ENCODE results near the gene BARHL1.

Gene BARHL1

GRCh38 chr9:132591244-132591643 lies 8.8 kb downstream of the BARHL1 start:
- H3K27me3 ChIP-seq (ENCODE audit: insufficient read depth, low read depth), result no peaks in the 10 kb centered on the region

GRCh38 chr9:132591751-132592314 lies 9.4 kb downstream of the BARHL1 start:
- H3K79me2 ChIP-seq (ENCODE audit: insufficient read depth, low read depth), result no peaks in the 10 kb centered on the region
- TF ChIP-seq, protein P1, sequence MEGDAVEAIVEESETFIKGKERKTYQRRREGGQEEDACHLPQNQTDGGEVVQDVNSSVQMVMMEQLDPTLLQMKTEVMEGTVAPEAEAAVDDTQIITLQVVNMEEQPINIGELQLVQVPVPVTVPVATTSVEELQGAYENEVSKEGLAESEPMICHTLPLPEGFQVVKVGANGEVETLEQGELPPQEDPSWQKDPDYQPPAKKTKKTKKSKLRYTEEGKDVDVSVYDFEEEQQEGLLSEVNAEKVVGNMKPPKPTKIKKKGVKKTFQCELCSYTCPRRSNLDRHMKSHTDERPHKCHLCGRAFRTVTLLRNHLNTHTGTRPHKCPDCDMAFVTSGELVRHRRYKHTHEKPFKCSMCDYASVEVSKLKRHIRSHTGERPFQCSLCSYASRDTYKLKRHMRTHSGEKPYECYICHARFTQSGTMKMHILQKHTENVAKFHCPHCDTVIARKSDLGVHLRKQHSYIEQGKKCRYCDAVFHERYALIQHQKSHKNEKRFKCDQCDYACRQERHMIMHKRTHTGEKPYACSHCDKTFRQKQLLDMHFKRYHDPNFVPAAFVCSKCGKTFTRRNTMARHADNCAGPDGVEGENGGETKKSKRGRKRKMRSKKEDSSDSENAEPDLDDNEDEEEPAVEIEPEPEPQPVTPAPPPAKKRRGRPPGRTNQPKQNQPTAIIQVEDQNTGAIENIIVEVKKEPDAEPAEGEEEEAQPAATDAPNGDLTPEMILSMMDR (conservative IDR thresholded peaks at IDR 0.05; ENCODE audit: low read depth, low read length), result no peak
- H4K20me1 ChIP-seq (ENCODE audit: insufficient read depth), result no peaks in the 10 kb centered on the region
- no peak overlapping the region for H3K4me2 ChIP-seq
- H3K27ac ChIP-seq, result no peak overlapping the region
- H3K27me3 ChIP-seq (ENCODE audit: insufficient read depth, low read depth), result no peaks in the 10 kb centered on the region
- H3K4me3 ChIP-seq (IDR thresholded peaks at IDR 0.05; ENCODE audit: insufficient read depth, low read depth, low read length), result no peak overlapping the region
- no peaks in the 10 kb centered on the region for H3K4me1 ChIP-seq (ENCODE audit: low read depth, poor library complexity, severe bottlenecking)
- no peak overlapping the region for H2AFZ ChIP-seq (ENCODE audit: low read depth)
- H3K9ac ChIP-seq, result no peak overlapping the region
- H3K36me3 ChIP-seq (ENCODE audit: insufficient read depth), result no peaks in the 10 kb centered on the region

More at GRCh38 chr9:132591244-132591643, 8.8 kb downstream of the BARHL1 start:
- H4K20me1 ChIP-seq (ENCODE audit: insufficient read depth), result no peaks in the 10 kb centered on the region
- no peaks in the 10 kb centered on the region for H3K4me1 ChIP-seq (ENCODE audit: low read depth, poor library complexity, severe bottlenecking)
- no peaks in the 10 kb centered on the region for H3K36me3 ChIP-seq (ENCODE audit: insufficient read depth)
- no peak overlapping the region for H3K4me3 ChIP-seq (IDR thresholded peaks at IDR 0.05; ENCODE audit: insufficient read depth, low read depth, low read length)
- H3K79me2 ChIP-seq (ENCODE audit: insufficient read depth, low read depth), result no peaks in the 10 kb centered on the region
- H3K9ac ChIP-seq, result no peak overlapping the region
- H3K27ac ChIP-seq, result no peak overlapping the region
- no peak overlapping the region for H3K4me2 ChIP-seq
- TF ChIP-seq, protein P1 (conservative IDR thresholded peaks at IDR 0.05; ENCODE audit: low read depth, low read length), result no peak
- H2AFZ ChIP-seq (ENCODE audit: low read depth), result no peak overlapping the region

GRCh38 chr9:132592451-132592850 lies 10.0 kb downstream of the BARHL1 start:
- Histone ChIP-seq H3K79me2 (ENCODE audit: insufficient read depth, low read depth) (no peaks in the 10 kb centered on the region), H3K36me3 (ENCODE audit: insufficient read depth) (no peaks in the 10 kb centered on the region), H3K9ac (no peak overlapping the region), H3K4me1 (ENCODE audit: low read depth, poor library complexity, severe bottlenecking) (no peaks in the 10 kb centered on the region), H3K27ac (no peak overlapping the region), H3K4me3 (IDR thresholded peaks at IDR 0.05; ENCODE audit: insufficient read depth, low read depth, low read length) (no peak overlapping the region), H3K4me2 (no peak overlapping the region), H4K20me1 (ENCODE audit: insufficient read depth) (no peaks in the 10 kb centered on the region), H2AFZ (ENCODE audit: low read depth) (no peak overlapping the region), H3K27me3 (ENCODE audit: insufficient read depth, low read depth) (no peaks in the 10 kb centered on the region)
- TF ChIP-seq, protein P1 (conservative IDR thresholded peaks at IDR 0.05; ENCODE audit: low read depth, low read length), result no peak

DNA sequence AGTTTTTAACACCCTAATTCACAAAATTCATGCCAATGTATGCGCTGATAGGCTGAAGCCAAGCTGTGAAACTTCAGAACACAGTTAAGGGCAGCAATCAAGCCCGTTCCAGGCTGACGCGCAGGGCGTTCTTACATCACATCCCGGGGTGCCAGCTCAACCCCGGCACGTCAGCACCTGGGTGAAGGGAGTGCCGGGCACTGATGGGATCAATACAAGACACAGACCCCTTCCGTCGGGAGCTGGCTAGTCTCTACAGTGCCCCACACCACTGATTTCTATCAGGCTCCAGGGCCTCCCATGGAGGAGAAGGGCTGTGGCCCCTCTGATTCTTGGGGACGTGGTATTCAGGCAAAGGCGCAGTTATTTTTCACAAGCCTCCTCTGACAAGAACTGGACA lies 12.0 kb downstream of the BARHL1 start:
- H3K4me3 ChIP-seq (IDR thresholded peaks at IDR 0.05; ENCODE audit: insufficient read depth, low read depth, low read length), result no peak overlapping the region
- H3K9ac ChIP-seq, result no peak overlapping the region
- TF ChIP-seq, protein P1 (conservative IDR thresholded peaks at IDR 0.05; ENCODE audit: low read depth, low read length), result no peak
- H3K36me3 ChIP-seq (ENCODE audit: insufficient read depth), result no peaks in the 10 kb centered on the region
- H3K79me2 ChIP-seq (ENCODE audit: insufficient read depth, low read depth), result no peaks in the 10 kb centered on the region
- H4K20me1 ChIP-seq (ENCODE audit: insufficient read depth), result no peaks in the 10 kb centered on the region
- no peak overlapping the region for H2AFZ ChIP-seq (ENCODE audit: low read depth)
- H3K4me1 ChIP-seq (ENCODE audit: low read depth, poor library complexity, severe bottlenecking), result no peaks in the 10 kb centered on the region
- no peaks in the 10 kb centered on the region for H3K27me3 ChIP-seq (ENCODE audit: insufficient read depth, low read depth)
- H3K27ac ChIP-seq, result no peak overlapping the region
- H3K4me2 ChIP-seq, result no peak overlapping the region

Data from KMS-11 (cell line).